Measurements from ENCODE around the gene GSKIP.

- TF ChIP-seq CTCF (IDR thresholded peaks at IDR 0.05; ENCODE audit: low read depth, low read length) (no peak), EZH2phosphoT487 (IDR thresholded peaks at IDR 0.05; ENCODE audit: low read depth) (no peak)
Observed at GRCh38 chr14:96380735-96381134, 17.4 kb downstream of the GSKIP start.

Measured in OCI-LY3 (cell line).